MM.1S (cell line): Measurements from ENCODE around the gene TEX19.
"Not testable (repeated sequence)": the region's sequence is repeated elsewhere in the genome, so short reads cannot be mapped to it uniquely, and the experiment has no call there.

Experiments used
- CTCF ChIP-seq: fragments of 300-600 bp; sonication (generic); IDR thresholded peaks from 2 replicates; pipeline ENCODE4 v1.5.1; 2016; ENCODE audit warnings: antibody characterized with exemption, low read length, mixed read lengths
- EZH2 ChIP-seq: fragments of 300-600 bp; sonication (generic); optimal IDR thresholded peaks from 2 replicates; pipeline ENCODE3; 2017; ENCODE audit warnings: low read depth, mild to moderate bottlenecking, antibody characterized with exemption, low read length, mixed read lengths
- EZH2phosphoT487 ChIP-seq: fragments of 300-600 bp; sonication (generic); IDR thresholded peaks from 2 replicates; pipeline ENCODE4 v1.6.1; 2018; ENCODE audit warnings: antibody characterized with exemption, low read length

- TF ChIP-seq CTCF, EZH2, EZH2phosphoT487: not testable (repeated sequence)
Measured at GRCh38 chr17:82377294-82377693, 18.2 kb downstream of the TEX19 start.
